Adrenal gland (tissue), 12 donors: ENCODE data around the gene C8A. TPM values are rescaled to one million over a fixed set of nuclear protein-coding genes. Genes with fewer than 3 reads are reported as not detected.

Source experiments
- DNase-seq, 7 donors: peaks; one replicate each; pipeline ENCODE4 v3.0.0-alpha.2; 2019 to 2020
- H3K27ac ChIP-seq, 5 donors: fragments of 200-600 bp; sonication (generic) in 4 of 5; 1 replicate in 3 of 5; 2 replicates in 2 of 5; pipeline versions ENCODE4 v1.5.1 to v1.8.0; 2016 to 2020; ENCODE audit warnings: mild to moderate bottlenecking in 1 of 5
- H3K27me3 ChIP-seq: fragments of 200-600 bp; 2 replicates; pipeline ENCODE4 v1.8.0; 2021
- H3K36me3 ChIP-seq, 2 donors: fragments of 200-600 bp; replicated peaks in 1 of 2; 1 replicate in 1 of 2; 2 replicates in 1 of 2; pipeline versions ENCODE4 v1.5.1 to v1.8.0; 2018 to 2022
- H3K4me1 ChIP-seq, 2 donors: fragments of 200-600 bp; replicated peaks in 1 of 2; 1 replicate in 1 of 2; 2 replicates in 1 of 2; pipeline versions ENCODE4 v1.5.1 to v1.8.0; 2018 to 2021
- H3K4me3 ChIP-seq, 4 donors: fragments of 200-600 bp; sonication (generic) in 3 of 4; one replicate each; pipeline ENCODE4 v1.5.1; 2016 to 2018
- H3K9me3 ChIP-seq, 3 donors: fragments of 200-600 bp; sonication (generic) in 1 of 3; replicated peaks in 1 of 3; 1 replicate in 2 of 3; 2 replicates in 1 of 3; pipeline versions ENCODE4 v1.5.1 to v1.8.0; 2016 to 2021
- CTCF ChIP-seq, 6 experiments: fragments of 450-650 bp in 4 of 6; fragments of 200-600 bp in 2 of 6; sonication (generic) in 1 of 6; IDR thresholded peaks; 1 replicate in 5 of 6; 2 replicates in 1 of 6; pipeline versions ENCODE4 v1.5.1 to v1.8.0; 2016 to 2021; ENCODE audit warnings: antibody characterized with exemption in 6 of 6, mild to moderate bottlenecking in 2 of 6, moderate library complexity in 1 of 6
- POLR2A ChIP-seq, 2 donors: fragments of 450-650 bp; IDR thresholded peaks; one replicate each; pipeline ENCODE4 v1.6.1; 2017; ENCODE audit warnings: antibody characterized with exemption in 2 of 2, mild to moderate bottlenecking in 2 of 2, moderate library complexity in 1 of 2
- WGBS, 4 donors: extraction: QIAGEN DNeasy Blood & Tissue Kit in 2 of 4; methylation state at CpG; one replicate each; pipeline versions ENCODE4 v1.1.5 to v1.1.7; 2013 to 2017; 5-methylcytosine and 5-hydroxymethylcytosine counted together
- intact Hi-C, 2 donors: fragments of 100-400 bp; cut with DNase I; formaldehyde crosslinking; loops; one replicate each; pipeline versions ENCODE4 v1.14.1 to v1.15.0; 2022 to 2023
- polyA plus RNA-seq, 3 donors: library from polyadenylated mRNA; stranded (reverse); fragments of 200-250 nt in 2 of 3; fragments of 350-450 nt in 1 of 3; fragmentation: Illumina TruSeq in 1 of 3; extraction: RNeasy Lipid Tissue Mini Kit (QIAGEN cat#74804) in 1 of 3; gene quantifications; one replicate each; pipeline ENCODE4 v1.2.3, GENCODE V29; 2013 to 2014
- total RNA-seq, 9 donors: library from RNA; depleted of rRNA in 4 of 9; stranded (reverse); fragments of >200 nt in 4 of 9; fragments of 120-200 nt in 1 of 9; fragmentation: NEBNext Ultra II Directional in 1 of 9; extraction: Animal tissue kit (Norgen Biotek cat#: 25700) in 1 of 9; gene quantifications; one replicate each; pipeline versions ENCODE4 v1.1.0 to v1.2.4, GENCODE V29; 2013 to 2023
- donor health status: healthy with polysubstance abuse.
- donor health status: Bipolar disorder and iron deficiency.
- donor health status: DM: yes; HTN: yes; CAD: no.
- donor health status: DM: no; HTN: no; CAD: no.
- donor health status: DM: no; HTN: no; CAD: no.
- donor health status: DM: yes; HTN: yes; CAD: no.

Gene C8A
- total and polyA plus RNA-seq, 12 donors, result 0.07 TPM; not detected in 10

GRCh38 chr1:56831871-56832693, 22.5 kb upstream of the C8A start:
- H3K36me3 ChIP-seq, result no peaks in the 10 kb centered on the region
- no peak overlapping the region for H3K27ac ChIP-seq
- H3K4me1 ChIP-seq, result peaks cover 0 to 4% of the 10 kb centered on the region in 2 donors
- peaks cover 12% of the 10 kb centered on the region for H3K27me3 ChIP-seq
- intact Hi-C loops, result loop anchor here (5.0 to 10.0 kb wide), 2 partner anchors 1213 to 1215 kb away; no protein-coding TSS in a partner anchor
- TF ChIP-seq CTCF (IDR thresholded peaks at IDR 0.05) (peak; percentile 86 to 98 (median 92)), POLR2A (IDR thresholded peaks at IDR 0.05) (no peak)
- no peak overlapping the region for H3K4me3 ChIP-seq
- H3K9me3 ChIP-seq, result no peaks in the 10 kb centered on the region
- 16 to 19% (median 16%) methylated on average over 8 of the region's 8 CpGs for WGBS, 4 donors
- peak; percentile 42 to 85 (median 65) for DNase-seq

DNA sequence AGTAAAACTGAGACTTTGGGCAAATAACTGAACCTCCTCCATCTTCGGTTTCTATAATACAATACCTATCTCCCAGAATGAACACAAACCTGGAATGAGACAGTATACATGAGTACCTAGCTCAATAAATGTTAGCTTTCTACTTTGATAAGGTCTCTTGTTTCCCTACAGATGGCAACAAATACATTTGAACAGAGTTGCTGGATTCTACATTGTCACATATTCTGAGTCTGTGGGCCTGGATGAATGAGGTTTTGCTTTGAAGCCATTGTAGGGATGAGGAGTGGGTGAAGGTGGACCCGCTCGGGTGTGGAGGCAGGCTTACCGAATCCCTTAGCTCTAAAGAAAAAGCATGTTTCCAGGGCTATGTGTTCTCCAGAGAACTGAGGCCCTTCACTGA, 21.5 kb upstream of the C8A start:
- Histone ChIP-seq H3K27ac (no peak overlapping the region), H3K9me3 (no peaks in the 10 kb centered on the region), H3K27me3 (peaks cover 8% of the 10 kb centered on the region), H3K4me1 (peaks cover 0 to 4% of the 10 kb centered on the region in 2 donors), H3K36me3 (no peaks in the 10 kb centered on the region), H3K4me3 (no peak overlapping the region)
- intact Hi-C loops, result loop anchor here (5.0 to 10.0 kb wide), 2 partner anchors 1212 to 1214 kb away; no protein-coding TSS in a partner anchor
- TF ChIP-seq CTCF (IDR thresholded peaks at IDR 0.05), result no peak
- no peak for TF ChIP-seq POLR2A (IDR thresholded peaks at IDR 0.05)
- no peak for DNase-seq
- 85 to 94% (median 89%) methylated on average over 4 of the region's 4 CpGs for WGBS, 4 donors

- intact Hi-C loops, result loop anchor here (5.0 to 10.0 kb wide), 2 partner anchors 1210 to 1213 kb away; no protein-coding TSS in a partner anchor
- H3K27me3 ChIP-seq, result peaks cover 8% of the 10 kb centered on the region
- no peaks in the 10 kb centered on the region for H3K36me3 ChIP-seq
- DNase-seq, result no peak
- no peak overlapping the region for H3K27ac ChIP-seq
- H3K4me1 ChIP-seq, result peaks cover 0 to 4% of the 10 kb centered on the region in 2 donors
- 78 to 84% (median 81%) methylated on average over 5 of the region's 5 CpGs for WGBS, 4 donors
- TF ChIP-seq POLR2A (IDR thresholded peaks at IDR 0.05) (no peak), CTCF (IDR thresholded peaks at IDR 0.05) (no peak)
- no peak overlapping the region for H3K4me3 ChIP-seq
- H3K9me3 ChIP-seq, result no peaks in the 10 kb centered on the region
Observed at GRCh38 chr1:56834137-56834900, 20.3 kb upstream of the C8A start.

DNA sequence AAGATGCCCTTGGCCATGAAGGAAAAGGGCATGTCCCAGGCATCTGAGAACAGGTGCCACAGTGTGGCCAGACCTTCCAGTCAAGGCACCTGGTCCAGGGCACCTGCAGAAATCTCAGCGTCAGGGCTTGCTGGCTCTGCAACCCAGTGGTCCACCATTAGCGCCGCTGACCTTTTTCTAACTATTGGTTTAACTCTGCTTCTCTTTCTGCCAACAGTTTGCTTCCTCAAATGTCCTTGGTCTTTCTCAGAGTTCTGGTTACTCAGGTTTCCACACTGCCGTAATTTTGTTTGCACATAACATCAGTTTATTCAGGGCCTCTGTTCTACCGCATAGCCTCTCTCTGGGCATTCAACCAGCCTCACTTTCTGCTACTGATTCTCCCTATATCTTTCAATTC, 18.9 kb upstream of the C8A start:
- no peak for DNase-seq
- Histone ChIP-seq H3K27me3 (peaks cover 11% of the 10 kb centered on the region), H3K4me1 (peaks cover 0 to 4% of the 10 kb centered on the region in 2 donors), H3K36me3 (no peaks in the 10 kb centered on the region), H3K9me3 (no peaks in the 10 kb centered on the region), H3K27ac (no peak overlapping the region), H3K4me3 (no peak overlapping the region)
- 87 to 96% (median 90%) methylated on average over 5 of the region's 5 CpGs for WGBS, 4 donors
- TF ChIP-seq CTCF (IDR thresholded peaks at IDR 0.05), result no peak
- TF ChIP-seq POLR2A (IDR thresholded peaks at IDR 0.05), result no peak
- intact Hi-C loops, result loop anchor here in 1 of 2 donors (10.0 kb wide), 1 partner anchor 1209 kb away; no protein-coding TSS in a partner anchor
